Gastrocnemius medialis (tissue), 4 donors: ENCODE measurements around the gene RNF144A.

Experiments
- CTCF ChIP-seq, 5 experiments: fragments of 450-650 bp in 3 of 5; fragments of 200-600 bp in 2 of 5; sonication (generic) in 2 of 5; IDR thresholded peaks in 4 of 5; conservative IDR thresholded peaks in 1 of 5; 1 replicate in 4 of 5; 2 replicates in 1 of 5; pipeline ENCODE4 v1.5.1; 2016 to 2019; ENCODE audit warnings: antibody characterized with exemption in 5 of 5, mild to moderate bottlenecking in 3 of 5, moderate library complexity in 3 of 5
- POLR2A ChIP-seq, 2 donors: fragments of 450-650 bp; IDR thresholded peaks; one replicate each; pipeline ENCODE4 v1.6.1; 2017; ENCODE audit warnings: antibody characterized with exemption in 2 of 2, mild to moderate bottlenecking in 2 of 2, moderate library complexity in 2 of 2

- no peak for TF ChIP-seq CTCF (IDR thresholded peaks at IDR 0.05 in 4 of 5, conservative IDR thresholded peaks at IDR 0.05 in 1 of 5)
- TF ChIP-seq POLR2A (IDR thresholded peaks at IDR 0.05): no peak
These were observed 56.8 kb downstream of the RNF144A start for GRCh38 chr2:6973895-6974545.
